ENCODE data around the gene CALML4. TPM values are rescaled to one million over a fixed set of nuclear protein-coding genes. Genes with fewer than 3 reads are reported as not detected.

Gene CALML4
- total RNA-seq, 4 donors from 2014 or later: 2.6 to 9.3 (median 4.6) TPM

GRCh38 chr15:68201879-68202261 is 3.3 kb downstream of the CALML4 start:
- intact Hi-C loops (cut with DNase I; ENCODE audit: low total_unique reads): loop anchor here (5.0 kb wide), 1 partner anchor 1795 kb away; no protein-coding TSS in a partner anchor
- WGBS, 2 donors: 68% methylated on average over 3 of the region's 3 CpGs
- no peak overlapping the region for H3K4me3 ChIP-seq (ENCODE audit: low read depth, poor library complexity, severe bottlenecking)
- DNase-seq (ENCODE audit: low spot score in 2 of 2): no peak
- TF ChIP-seq POLR2A (IDR thresholded peaks at IDR 0.05) (no peak), CTCF (IDR thresholded peaks at IDR 0.05) (no peak)

GRCh38 chr15:68201153-68201878 is 3.8 kb downstream of the CALML4 start:
- H3K4me3 ChIP-seq (ENCODE audit: low read depth, poor library complexity, severe bottlenecking): no peak overlapping the region
- 91 to 96% methylated on average over 6 of the region's 7 CpGs for WGBS, 2 donors
- intact Hi-C loops (cut with DNase I; ENCODE audit: low total_unique reads): loop anchor here (5.0 kb wide), 1 partner anchor 1796 kb away; no protein-coding TSS in a partner anchor
- peak in 1 of 2 donors; percentile 70 for DNase-seq (ENCODE audit: low spot score in 2 of 2)
- TF ChIP-seq CTCF (IDR thresholded peaks at IDR 0.05) (no peak), POLR2A (IDR thresholded peaks at IDR 0.05) (no peak)

DNA sequence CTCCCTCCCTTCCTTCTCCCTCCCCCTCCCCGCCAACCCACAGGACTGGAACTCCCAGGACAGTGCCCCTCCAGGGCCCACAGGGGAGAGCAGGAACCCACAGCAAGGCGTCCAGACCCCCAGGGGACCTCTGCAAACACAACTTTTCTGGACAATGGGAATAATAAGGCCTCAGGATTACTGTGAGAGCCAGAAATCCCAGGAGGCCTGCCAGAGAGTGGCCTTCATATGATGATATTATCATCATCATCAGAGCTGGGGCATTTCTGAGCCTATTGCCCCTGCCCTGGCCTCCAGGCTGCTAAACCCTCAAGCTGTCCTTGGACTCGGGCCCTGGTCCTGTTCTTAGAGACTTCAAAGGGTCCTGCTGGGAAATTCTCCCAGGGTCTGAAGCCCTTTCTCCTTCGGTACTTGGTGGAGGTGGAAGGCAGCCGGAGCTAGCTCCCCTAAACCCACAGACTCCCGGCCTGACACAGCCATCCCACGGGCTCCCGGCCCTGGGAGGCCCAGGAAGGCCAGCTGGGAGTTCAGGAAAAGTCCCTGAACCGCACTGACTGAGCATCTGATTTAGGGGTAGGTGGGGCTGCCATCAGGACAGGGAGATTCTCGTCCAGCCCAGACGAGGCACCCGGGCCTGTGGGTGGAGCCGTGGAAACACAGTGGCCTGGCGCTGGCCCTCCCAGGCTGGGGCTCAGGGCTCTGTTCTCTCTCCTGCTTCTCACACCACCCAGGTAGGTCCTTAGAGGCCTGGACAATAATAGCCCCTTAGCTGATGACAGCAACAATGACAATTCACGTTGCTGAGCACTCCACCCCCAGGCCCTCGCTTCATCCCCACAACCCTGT is 4.9 kb downstream of the CALML4 start:
- 73 to 76% methylated on average over 13 to 16 of the region's 16 CpGs for WGBS, 2 donors
- DNase-seq (ENCODE audit: low spot score in 2 of 2): no peak
- TF ChIP-seq CTCF (IDR thresholded peaks at IDR 0.05) (no peak), POLR2A (IDR thresholded peaks at IDR 0.05) (no peak)
- intact Hi-C loops (cut with DNase I; ENCODE audit: low total_unique reads): loop anchor here (5.0 kb wide), 1 partner anchor 1797 kb away; no protein-coding TSS in a partner anchor
- no peak overlapping the region for H3K4me3 ChIP-seq (ENCODE audit: low read depth, poor library complexity, severe bottlenecking)

GRCh38 chr15:68199340-68199739 is 5.8 kb downstream of the CALML4 start:
- H3K4me3 ChIP-seq (ENCODE audit: low read depth, poor library complexity, severe bottlenecking): no peak overlapping the region
- no peak for TF ChIP-seq POLR2A (IDR thresholded peaks at IDR 0.05)
- TF ChIP-seq CTCF (IDR thresholded peaks at IDR 0.05): no peak
- intact Hi-C loops (cut with DNase I; ENCODE audit: low total_unique reads): no loop called here
- DNase-seq (ENCODE audit: low spot score in 2 of 2): no peak
- 68 to 77% methylated on average over 11 of the region's 11 CpGs for WGBS, 2 donors

DNA sequence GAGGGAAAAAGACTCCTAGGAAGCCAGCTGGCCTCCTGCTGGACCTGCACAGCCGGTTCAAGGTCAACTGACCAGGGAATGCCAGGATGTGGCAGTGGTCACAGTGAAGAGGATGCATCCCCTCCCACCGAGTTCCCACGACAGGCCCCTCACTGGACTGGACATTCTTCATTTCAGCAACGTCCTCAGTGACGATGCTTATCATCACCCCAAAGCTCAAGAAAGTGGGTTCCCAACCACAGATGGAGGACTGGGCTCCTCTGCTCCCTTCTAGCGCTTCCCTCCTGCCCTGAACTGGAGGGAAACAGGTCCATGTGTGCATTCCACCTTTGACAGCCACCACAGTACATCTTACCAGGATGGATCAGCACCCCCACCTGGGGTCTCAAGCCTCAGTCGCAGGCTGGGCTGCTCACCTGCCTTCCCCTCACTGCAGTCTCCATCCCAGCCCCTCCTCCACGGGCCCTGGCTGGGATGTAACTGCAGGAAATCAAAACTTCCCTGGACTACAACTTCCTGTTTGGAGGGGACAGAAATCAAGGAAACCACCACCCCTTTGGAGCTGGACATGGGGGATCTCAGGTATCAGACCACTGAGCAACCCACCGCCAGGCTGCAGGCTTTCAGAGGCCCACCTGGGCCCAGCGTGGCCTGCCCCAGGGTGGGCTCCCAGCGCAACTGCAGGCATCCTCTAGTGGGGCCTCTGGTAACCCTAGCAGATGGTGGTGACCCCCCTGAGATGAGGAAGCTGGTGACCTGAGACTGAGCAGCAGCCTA is 7.3 kb downstream of the CALML4 start:
- WGBS, 2 donors: 90 to 94% methylated on average over 8 to 10 of the region's 11 CpGs
- intact Hi-C loops (cut with DNase I; ENCODE audit: low total_unique reads): no loop called here
- no peak for DNase-seq (ENCODE audit: low spot score in 2 of 2)
- H3K4me3 ChIP-seq (ENCODE audit: low read depth, poor library complexity, severe bottlenecking): no peak overlapping the region
- TF ChIP-seq POLR2A (IDR thresholded peaks at IDR 0.05): no peak

DNA sequence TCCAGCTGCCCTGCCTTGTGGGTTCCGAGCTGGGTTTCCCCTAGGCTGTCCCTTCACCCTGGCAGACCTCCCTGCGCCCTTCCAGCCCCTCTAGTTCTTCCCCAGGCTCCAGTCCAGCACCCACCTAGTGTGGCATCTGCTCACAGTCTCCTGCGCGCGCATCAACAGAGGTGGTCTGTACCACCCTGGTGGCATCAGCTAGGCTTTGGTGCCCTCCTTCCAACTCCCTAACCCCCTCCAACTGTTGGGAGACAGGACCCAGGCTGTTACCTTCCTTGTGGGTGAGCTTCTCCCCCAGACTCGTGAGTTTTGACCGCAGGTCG is 8.0 kb downstream of the CALML4 start:
- 90 to 97% methylated on average over 8 of the region's 8 CpGs for WGBS, 2 donors
- DNase-seq (ENCODE audit: low spot score in 2 of 2): no peak
- intact Hi-C loops (cut with DNase I; ENCODE audit: low total_unique reads): no loop called here
- no peak overlapping the region for H3K4me3 ChIP-seq (ENCODE audit: low read depth, poor library complexity, severe bottlenecking)
- TF ChIP-seq POLR2A (IDR thresholded peaks at IDR 0.05): no peak
- no peak for TF ChIP-seq CTCF (IDR thresholded peaks at IDR 0.05)

Data from lower leg skin (tissue), 4 donors.